Limb (tissue), 2 donors: ENCODE measurements around the gene KCNIP4.
A peak's percentile ranks its signal among the peaks of the same experiment; 100 is the strongest.
"Not testable (repeated sequence)": the region's sequence is repeated elsewhere in the genome, so short reads cannot be mapped to it uniquely, and the experiment has no call there.

ENCODE experiments used
- DNase-seq, 2 donors: peaks; one replicate each; pipeline ENCODE4 v3.0.0-alpha.2; 2016; ENCODE audit errors: extremely low spot score in 2 of 2

The KCNIP4 gene

GRCh38 chr4:21948347-21949072 lies at the start of gene KCNIP4:
KCNIP4 (minus strand) TSS chr4:21948772.
- peak in 1 of 2 donors; percentile 71 for DNase-seq

GRCh38 chr4:21996618-21997017 lies 48.0 kb upstream of the KCNIP4 start:
- DNase-seq, result not testable (repeated sequence)

- no peak for DNase-seq
Measured at GRCh38 chr4:21992330-21992729, 43.8 kb upstream of the KCNIP4 start.

- no peak for DNase-seq
Measured at GRCh38 chr4:21991562-21991961, 43.0 kb upstream of the KCNIP4 start.

- no peak for DNase-seq
Measured at GRCh38 chr4:21991050-21991449, 42.5 kb upstream of the KCNIP4 start.

- no peak for DNase-seq
Measured at GRCh38 chr4:21989351-21989750, 40.8 kb upstream of the KCNIP4 start.

GRCh38 chr4:21986307-21986706 lies 37.7 kb upstream of the KCNIP4 start:
- peak in 1 of 2 donors; percentile 11 for DNase-seq

GRCh38 chr4:21982087-21982486 lies 33.5 kb upstream of the KCNIP4 start:
- DNase-seq, result no peak

GRCh38 chr4:21979196-21979595 lies 30.6 kb upstream of the KCNIP4 start:
- DNase-seq, result no peak

- DNase-seq, result no peak
Measured at GRCh38 chr4:21976166-21976565, 27.6 kb upstream of the KCNIP4 start.

- DNase-seq, result no peak
Measured at GRCh38 chr4:21973850-21974249, 25.3 kb upstream of the KCNIP4 start.

GRCh38 chr4:21964762-21965319 lies 16.3 kb upstream of the KCNIP4 start:
- no peak for DNase-seq

- no peak for DNase-seq
Measured at GRCh38 chr4:21962691-21963090, 14.1 kb upstream of the KCNIP4 start.

GRCh38 chr4:21960793-21961192 lies 12.2 kb upstream of the KCNIP4 start:
- DNase-seq, result no peak

- peak in 1 of 2 donors; percentile 12 for DNase-seq
Measured at GRCh38 chr4:21954916-21955315, 6.3 kb upstream of the KCNIP4 start.

- DNase-seq, result no peak
Measured at GRCh38 chr4:21953653-21954052, 5.1 kb upstream of the KCNIP4 start.

GRCh38 chr4:21952549-21952948 lies 4.0 kb upstream of the KCNIP4 start:
- DNase-seq, result no peak

GRCh38 chr4:21949073-21949457 lies 493 bp upstream of the KCNIP4 start:
- DNase-seq, result no peak

GRCh38 chr4:21947791-21948346 lies 703 bp downstream of the KCNIP4 start:
- DNase-seq, result no peak

GRCh38 chr4:21946858-21947257 lies 1.7 kb downstream of the KCNIP4 start:
- no peak for DNase-seq

GRCh38 chr4:21921526-21922180 lies 26.9 kb downstream of the KCNIP4 start:
- no peak for DNase-seq

GRCh38 chr4:21915761-21916160 lies 32.8 kb downstream of the KCNIP4 start:
- no peak for DNase-seq

- DNase-seq, result no peak
Measured at GRCh38 chr4:21901831-21902230, 46.7 kb downstream of the KCNIP4 start.
